CD4-positive, alpha-beta T cell (primary cell): ENCODE results near the gene DMRT3. TPM values are rescaled to one million over a fixed set of nuclear protein-coding genes. Genes with fewer than 3 reads are reported as not detected.
A peak's percentile ranks its signal among the peaks of the same experiment; 100 is the strongest.

Experiments used
- ATAC-seq: fragments of 200-7000 bp; cut with Tn5 transposase; one replicate; pipeline ENCODE4 v1.10.0; 2022; ENCODE audit warnings: mild to moderate bottlenecking; ENCODE audit not compliant: poor library complexity
- CTCF ChIA-PET: fragments of 350-600 bp; sonication (Branson Sonifier 250); formaldehyde crosslinking; loops from one replicate; lab custom pipeline; 2021; ENCODE audit warnings: antibody characterized with exemption, inconsistent platforms; lab: Charles Lee
- POLR2A ChIA-PET: fragments of 350-600 bp; sonication (Branson Sonifier 250); formaldehyde crosslinking; loops from one replicate; lab custom pipeline; 2021; ENCODE audit warnings: antibody characterized with exemption, inconsistent platforms; lab: Charles Lee
- DNase-seq, 14 experiments: peaks; one replicate each; pipeline ENCODE4 v3.0.0-alpha.2; 2013 to 2020; ENCODE audit warnings: mixed read lengths in 2 of 14
- H3K27ac ChIP-seq, 2 donors: one replicate each; pipeline versions ENCODE4 v1.5.1 to v1.7.0; 2013; ENCODE audit warnings: low read length in 2 of 2, low read depth in 1 of 2, mild to moderate bottlenecking in 1 of 2
- H3K27me3 ChIP-seq, 2 experiments: 1 replicate in 1 of 2; 2 replicates in 1 of 2; pipeline versions ENCODE4 v1.6.1 to v1.7.0; 2013; ENCODE audit warnings: low read length in 2 of 2, control low read depth in 1 of 2, mild to moderate bottlenecking in 1 of 2, moderate library complexity in 1 of 2; ENCODE audit not compliant: insufficient read depth in 2 of 2, control insufficient read depth in 1 of 2
- H3K36me3 ChIP-seq: one replicate; pipeline ENCODE4 v1.6.1; 2013; ENCODE audit warnings: low read length, control low read depth; ENCODE audit not compliant: insufficient read depth
- H3K4me1 ChIP-seq: one replicate; pipeline ENCODE4 v1.6.1; 2013; ENCODE audit warnings: low read length, control low read depth; ENCODE audit not compliant: insufficient read depth
- H3K4me3 ChIP-seq: one replicate; pipeline ENCODE4 v1.5.1; 2013; ENCODE audit warnings: mild to moderate bottlenecking, low read length, moderate library complexity
- H3K9me3 ChIP-seq, 2 experiments: 1 replicate in 1 of 2; 2 replicates in 1 of 2; pipeline versions ENCODE4 v1.6.1 to v1.7.0; 2013; ENCODE audit warnings: low read length in 2 of 2, mild to moderate bottlenecking in 2 of 2, control low read depth in 1 of 2, moderate library complexity in 1 of 2; ENCODE audit not compliant: control insufficient read depth in 1 of 2, insufficient read depth in 1 of 2
- H3K27ac Mint-ChIP-seq: one replicate; pipeline ENCODE4 v1.8.0; 2020; ENCODE audit warnings: mixed read lengths
- H3K27me3 Mint-ChIP-seq: one replicate; pipeline ENCODE4 v1.8.0; 2021; ENCODE audit warnings: mixed read lengths
- H3K36me3 Mint-ChIP-seq: one replicate; pipeline ENCODE4 v1.8.0; 2021; ENCODE audit warnings: low read depth, mixed read lengths
- H3K4me1 Mint-ChIP-seq: one replicate; pipeline ENCODE4 v1.8.0; 2021; ENCODE audit warnings: low read depth, mixed read lengths
- H3K4me3 Mint-ChIP-seq: one replicate; pipeline ENCODE4 v1.8.0; 2020; ENCODE audit warnings: mild to moderate bottlenecking, mixed read lengths
- H3K9me3 Mint-ChIP-seq: one replicate; pipeline ENCODE4 v1.8.0; 2020; ENCODE audit warnings: mixed read lengths
- CTCF ChIP-seq: fragments of 200-600 bp; IDR thresholded peaks from one replicate; pipeline ENCODE4 v1.8.0; 2022; ENCODE audit warnings: antibody characterized with exemption, mild to moderate bottlenecking
- intact Hi-C, 2 experiments: fragments of 100-400 bp; cut with DNase I in 1 of 2; cut with micrococcal nuclease in 1 of 2; formaldehyde crosslinking; loops; one replicate each; pipeline versions ENCODE4 v1.15.1 to v1.9.0; 2023 to 2025; cut with DNase I, micrococcal nuclease
- total RNA-seq, 174 experiments: library from RNA in 2 of 174; stranded (reverse) in 2 of 174; gene quantifications; one replicate each; pipeline ENCODE4 v1.2.3 and lab custom pipeline; 2021 to 2026

DMRT3 gene
- total RNA-seq, 2 experiments from 2014 or later = not detected

GRCh38 chr9:972501-973294 lies 3.8 kb upstream of the DMRT3 start:
- H3K27me3 Mint-ChIP-seq = peaks cover 74% of the 10 kb centered on the region
- intact Hi-C loops = no loop called here
- no peak overlapping the region for H3K27ac ChIP-seq
- no peaks in the 10 kb centered on the region for H3K36me3 Mint-ChIP-seq
- POLR2A ChIA-PET = no interaction called here
- H3K27ac Mint-ChIP-seq = no peak overlapping the region
- peaks cover 44% of the 10 kb centered on the region for H3K4me1 ChIP-seq
- ATAC-seq (no peak), DNase-seq (no peak)
- CTCF ChIA-PET = no interaction called here
- peak overlapping the region; percentile 15 for H3K4me3 Mint-ChIP-seq
- peaks cover 32% of the 10 kb centered on the region for H3K4me1 Mint-ChIP-seq
- H3K27me3 ChIP-seq = peaks cover 78 to 98% of the 10 kb centered on the region in 2 experiments
- H3K4me3 ChIP-seq = no peak overlapping the region
- H3K9me3 ChIP-seq = peaks cover 5 to 65% of the 10 kb centered on the region in 2 experiments
- H3K9me3 Mint-ChIP-seq = peaks cover 4% of the 10 kb centered on the region
- TF ChIP-seq CTCF = no peak
- no peaks in the 10 kb centered on the region for H3K36me3 ChIP-seq

GRCh38 chr9:973295-973834 lies 3.1 kb upstream of the DMRT3 start:
- no peak for ATAC-seq
- Mint-ChIP-seq H3K27me3 (peaks cover 74% of the 10 kb centered on the region), H3K4me1 (peaks cover 28% of the 10 kb centered on the region), H3K27ac (no peak overlapping the region), H3K36me3 (no peaks in the 10 kb centered on the region), H3K9me3 (peaks cover 4% of the 10 kb centered on the region), H3K4me3 (no peak overlapping the region)
- H3K4me3 ChIP-seq = no peak overlapping the region
- peaks cover 0 to 63% of the 10 kb centered on the region in 2 experiments for H3K9me3 ChIP-seq
- H3K4me1 ChIP-seq = peaks cover 44% of the 10 kb centered on the region
- no peak for TF ChIP-seq CTCF
- no peak overlapping the region for H3K27ac ChIP-seq
- no peak for DNase-seq
- ChIA-PET POLR2A (no interaction called here), CTCF (no interaction called here)
- H3K36me3 ChIP-seq = no peaks in the 10 kb centered on the region
- peaks cover 79 to 98% of the 10 kb centered on the region in 2 experiments for H3K27me3 ChIP-seq
- intact Hi-C loops = no loop called here

- Histone ChIP-seq H3K27me3 (peaks cover 85 to 98% of the 10 kb centered on the region in 2 experiments), H3K36me3 (no peaks in the 10 kb centered on the region), H3K4me3 (no peak overlapping the region), H3K9me3 (peaks cover 0 to 61% of the 10 kb centered on the region in 2 experiments), H3K4me1 (peaks cover 44% of the 10 kb centered on the region), H3K27ac (no peak overlapping the region)
- no peak for TF ChIP-seq CTCF
- H3K36me3 Mint-ChIP-seq = no peaks in the 10 kb centered on the region
- H3K27ac Mint-ChIP-seq = no peak overlapping the region
- ChIA-PET CTCF (no interaction called here), POLR2A (no interaction called here)
- DNase-seq = no peak
- peaks cover under 1% of the 10 kb centered on the region for H3K9me3 Mint-ChIP-seq
- H3K27me3 Mint-ChIP-seq = peaks cover 74% of the 10 kb centered on the region
- no peak overlapping the region for H3K4me3 Mint-ChIP-seq
- H3K4me1 Mint-ChIP-seq = peaks cover 23% of the 10 kb centered on the region
- intact Hi-C loops = no loop called here
- ATAC-seq = no peak
Observed at GRCh38 chr9:974031-974995, 2.1 kb upstream of the DMRT3 start.
